Dendritic cell treated with granulocyte-macrophage colony-stimulating factor and Interleukin-4, amounts not matched to agents 40 ng/mL and 50 ng/mL, for 4 days (primary cell): Measurements from ENCODE around the gene MRPS26.
A peak's percentile ranks its signal among the peaks of the same experiment; 100 is the strongest.
"Not testable (repeated sequence)": the region's sequence is repeated elsewhere in the genome, so short reads cannot be mapped to it uniquely, and the experiment has no call there.

Source experiments
- H3K27ac Mint-ChIP-seq: one replicate; pipeline ENCODE4 v1.8.0; 2022; ENCODE audit warnings: mild to moderate bottlenecking, mixed read lengths
- H3K27me3 Mint-ChIP-seq: one replicate; pipeline ENCODE4 v1.8.0; 2022; ENCODE audit warnings: mild to moderate bottlenecking, mixed read lengths
- H3K36me3 Mint-ChIP-seq: one replicate; pipeline ENCODE4 v1.8.0; 2022; ENCODE audit warnings: low read depth, mixed read lengths
- H3K4me1 Mint-ChIP-seq: one replicate; pipeline ENCODE4 v1.8.0; 2022; ENCODE audit warnings: low read depth, mixed read lengths
- H3K4me3 Mint-ChIP-seq: one replicate; pipeline ENCODE4 v1.8.0; 2022; ENCODE audit warnings: mild to moderate bottlenecking, moderate library complexity, mixed read lengths
- H3K9me3 Mint-ChIP-seq: one replicate; pipeline ENCODE4 v1.8.0; 2022; ENCODE audit warnings: mixed read lengths
- intact Hi-C: fragments of 100-400 bp; cut with micrococcal nuclease; formaldehyde crosslinking; loops from one replicate; pipeline ENCODE4 v1.15.0; 2022

MRPS26 gene

GRCh38 chr20:3047486-3048419 lies 1.9 kb downstream of the MRPS26 start:
- H3K27ac Mint-ChIP-seq = no peak overlapping the region

GRCh38 chr20:3051385-3052019 lies 5.7 kb downstream of the MRPS26 start:
- peaks cover 16% of the 10 kb centered on the region for H3K4me1 Mint-ChIP-seq

More at GRCh38 chr20:3047486-3048419, 1.9 kb downstream of the MRPS26 start:
- Mint-ChIP-seq H3K9me3 (no peaks in the 10 kb centered on the region), H3K4me3 (no peak overlapping the region), H3K4me1 (peaks cover 25% of the 10 kb centered on the region), H3K27me3 (no peaks in the 10 kb centered on the region), H3K36me3 (peaks cover 52% of the 10 kb centered on the region)
- intact Hi-C loops = no loop called here

GRCh38 chr20:3059489-3059888 lies 13.6 kb downstream of the MRPS26 start:
- Mint-ChIP-seq H3K27ac (no peak overlapping the region), H3K4me1 (no peaks in the 10 kb centered on the region), H3K36me3 (no peaks in the 10 kb centered on the region), H3K4me3 (no peak overlapping the region), H3K27me3 (peaks cover 3% of the 10 kb centered on the region), H3K9me3 (no peaks in the 10 kb centered on the region)
- intact Hi-C loops = loop anchor here (10.0 kb wide), 1 partner anchor 215 kb away; no protein-coding TSS in a partner anchor

More at GRCh38 chr20:3051385-3052019, 5.7 kb downstream of the MRPS26 start:
- H3K36me3 Mint-ChIP-seq = peaks cover 42% of the 10 kb centered on the region
- intact Hi-C loops = loop anchor here (10.0 kb wide), 1 partner anchor 223 kb away; no protein-coding TSS in a partner anchor
- H3K9me3 Mint-ChIP-seq = no peaks in the 10 kb centered on the region
- no peak overlapping the region for H3K4me3 Mint-ChIP-seq
- H3K27me3 Mint-ChIP-seq = no peaks in the 10 kb centered on the region
- H3K27ac Mint-ChIP-seq = no peak overlapping the region

GRCh38 chr20:3064119-3064518 lies 18.3 kb downstream of the MRPS26 start:
- H3K4me1 Mint-ChIP-seq, H3K36me3 Mint-ChIP-seq, H3K4me3 Mint-ChIP-seq: not testable (repeated sequence)

GRCh38 chr20:3067139-3068014 lies 21.5 kb downstream of the MRPS26 start:
- Mint-ChIP-seq H3K4me3 (no peak overlapping the region), H3K36me3 (no peaks in the 10 kb centered on the region), H3K27me3 (peaks cover 35% of the 10 kb centered on the region), H3K4me1 (peaks cover 22% of the 10 kb centered on the region), H3K27ac (no peak overlapping the region), H3K9me3 (no peaks in the 10 kb centered on the region)
- intact Hi-C loops = no loop called here

More at GRCh38 chr20:3064119-3064518, 18.3 kb downstream of the MRPS26 start:
- H3K9me3 Mint-ChIP-seq, H3K27ac Mint-ChIP-seq, intact Hi-C loops: not testable (repeated sequence)
- peaks cover 11% of the 10 kb centered on the region for H3K27me3 Mint-ChIP-seq

- Mint-ChIP-seq H3K4me3 (no peak overlapping the region), H3K4me1 (peaks cover 26% of the 10 kb centered on the region), H3K27me3 (peaks cover 42% of the 10 kb centered on the region), H3K27ac (no peak overlapping the region), H3K36me3 (no peaks in the 10 kb centered on the region), H3K9me3 (no peaks in the 10 kb centered on the region)
- intact Hi-C loops = no loop called here
These were observed 22.2 kb downstream of the MRPS26 start for GRCh38 chr20:3068075-3068474.

- peaks cover 49% of the 10 kb centered on the region for H3K27me3 Mint-ChIP-seq
- H3K4me3 Mint-ChIP-seq = no peak overlapping the region
- H3K36me3 Mint-ChIP-seq = no peaks in the 10 kb centered on the region
- H3K4me1 Mint-ChIP-seq = peaks cover 26% of the 10 kb centered on the region
- no peaks in the 10 kb centered on the region for H3K9me3 Mint-ChIP-seq
- intact Hi-C loops = no loop called here
- H3K27ac Mint-ChIP-seq = no peak overlapping the region
These were observed 23.4 kb downstream of the MRPS26 start for GRCh38 chr20:3068986-3069900.

- Mint-ChIP-seq H3K9me3 (no peaks in the 10 kb centered on the region), H3K27ac (no peak overlapping the region), H3K4me1 (peaks cover 31% of the 10 kb centered on the region), H3K27me3 (peaks cover 58% of the 10 kb centered on the region), H3K36me3 (no peaks in the 10 kb centered on the region), H3K4me3 (no peak overlapping the region)
- intact Hi-C loops = no loop called here
These were observed 24.9 kb downstream of the MRPS26 start for GRCh38 chr20:3070725-3071124.

- no peaks in the 10 kb centered on the region for H3K36me3 Mint-ChIP-seq
- peaks cover 63% of the 10 kb centered on the region for H3K27me3 Mint-ChIP-seq
- H3K4me1 Mint-ChIP-seq = peaks cover 33% of the 10 kb centered on the region
- H3K9me3 Mint-ChIP-seq = no peaks in the 10 kb centered on the region
- intact Hi-C loops = no loop called here
- H3K4me3 Mint-ChIP-seq = peak overlapping the region; percentile 64
- H3K27ac Mint-ChIP-seq = no peak overlapping the region
These were observed 25.4 kb downstream of the MRPS26 start for GRCh38 chr20:3071266-3071609.

GRCh38 chr20:3071610-3072529 lies 26.0 kb downstream of the MRPS26 start, which contains the start of gene OXT:
TSS of gene OXT (plus strand) at chr20:3071620. CDS start at chr20:3071656, 36 bp downstream.
- Mint-ChIP-seq H3K4me3 (peak within 1 kb of the TSS; percentile 64), H3K4me1 (peaks cover 36% of the 10 kb centered on the region), H3K9me3 (no peaks in the 10 kb centered on the region), H3K36me3 (no peaks in the 10 kb centered on the region), H3K27ac (peak within 1 kb of the TSS; percentile 54), H3K27me3 (peaks cover 62% of the 10 kb centered on the region)
- intact Hi-C loops = no loop called here

GRCh38 chr20:3072530-3073250 lies 26.8 kb downstream of the MRPS26 start:
- Mint-ChIP-seq H3K36me3 (no peaks in the 10 kb centered on the region), H3K9me3 (no peaks in the 10 kb centered on the region), H3K4me1 (peaks cover 44% of the 10 kb centered on the region), H3K27ac (peak overlapping the region; percentile 54), H3K27me3 (peaks cover 62% of the 10 kb centered on the region), H3K4me3 (peak overlapping the region; percentile 64)
- intact Hi-C loops = no loop called here
